ENCODE measurements around the gene RGS12.

DNA sequence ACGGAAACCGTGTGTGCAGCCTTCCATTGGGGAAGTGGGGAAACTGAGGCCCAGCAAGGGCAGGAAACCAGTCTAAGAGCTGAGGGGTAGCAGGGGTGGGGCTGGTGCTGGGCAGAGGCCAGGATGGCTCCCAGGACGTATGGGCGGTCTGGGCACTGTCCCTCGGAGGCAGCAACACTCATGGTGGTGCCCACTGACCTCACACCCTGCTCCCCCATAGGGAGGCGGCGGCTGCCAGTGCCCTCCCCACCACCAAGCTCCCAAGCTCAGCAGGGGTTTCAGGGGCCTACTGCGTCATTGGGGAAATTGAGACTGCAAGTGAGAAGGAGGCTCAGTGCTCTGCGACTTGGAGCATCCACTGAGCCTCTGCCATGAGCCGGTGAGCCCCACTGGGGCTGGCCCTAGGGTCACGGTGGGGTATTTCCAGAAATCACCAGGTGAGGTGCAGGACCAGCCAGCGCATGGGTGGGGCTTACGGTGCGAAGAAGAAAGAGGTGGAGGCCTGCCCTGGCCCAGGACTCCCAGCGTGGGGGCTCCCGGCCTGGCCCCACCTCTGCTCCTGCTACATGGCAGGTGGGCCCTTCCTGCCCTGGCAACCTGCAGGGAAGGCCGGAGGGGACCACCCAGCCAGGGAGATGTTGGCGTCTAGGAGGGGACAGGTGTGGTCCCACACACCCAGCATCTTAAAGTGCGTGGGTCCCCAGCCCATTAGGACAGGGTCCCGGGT lies 42.9 kb upstream of the RGS12 start:
- TF ChIP-seq TP53 (CRISPR knock-in tag; IDR thresholded peaks at IDR 0.05): no peak
- no peak for TF ChIP-seq BHLHE40 (IDR thresholded peaks at IDR 0.05; ENCODE audit: low read depth, low read length)
- TF ChIP-seq CEBPB (IDR thresholded peaks at IDR 0.05): no peak
- TF ChIP-seq SREBF2 (IDR thresholded peaks at IDR 0.05): no peak
- TF ChIP-seq, protein P1, sequence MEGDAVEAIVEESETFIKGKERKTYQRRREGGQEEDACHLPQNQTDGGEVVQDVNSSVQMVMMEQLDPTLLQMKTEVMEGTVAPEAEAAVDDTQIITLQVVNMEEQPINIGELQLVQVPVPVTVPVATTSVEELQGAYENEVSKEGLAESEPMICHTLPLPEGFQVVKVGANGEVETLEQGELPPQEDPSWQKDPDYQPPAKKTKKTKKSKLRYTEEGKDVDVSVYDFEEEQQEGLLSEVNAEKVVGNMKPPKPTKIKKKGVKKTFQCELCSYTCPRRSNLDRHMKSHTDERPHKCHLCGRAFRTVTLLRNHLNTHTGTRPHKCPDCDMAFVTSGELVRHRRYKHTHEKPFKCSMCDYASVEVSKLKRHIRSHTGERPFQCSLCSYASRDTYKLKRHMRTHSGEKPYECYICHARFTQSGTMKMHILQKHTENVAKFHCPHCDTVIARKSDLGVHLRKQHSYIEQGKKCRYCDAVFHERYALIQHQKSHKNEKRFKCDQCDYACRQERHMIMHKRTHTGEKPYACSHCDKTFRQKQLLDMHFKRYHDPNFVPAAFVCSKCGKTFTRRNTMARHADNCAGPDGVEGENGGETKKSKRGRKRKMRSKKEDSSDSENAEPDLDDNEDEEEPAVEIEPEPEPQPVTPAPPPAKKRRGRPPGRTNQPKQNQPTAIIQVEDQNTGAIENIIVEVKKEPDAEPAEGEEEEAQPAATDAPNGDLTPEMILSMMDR (IDR thresholded peaks at IDR 0.05): no peak
- no peak for TF ChIP-seq CHD4 (IDR thresholded peaks at IDR 0.05; ENCODE audit: borderline replicate concordance)
- TF ChIP-seq, protein P2, sequence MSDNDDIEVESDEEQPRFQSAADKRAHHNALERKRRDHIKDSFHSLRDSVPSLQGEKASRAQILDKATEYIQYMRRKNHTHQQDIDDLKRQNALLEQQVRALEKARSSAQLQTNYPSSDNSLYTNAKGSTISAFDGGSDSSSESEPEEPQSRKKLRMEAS (IDR thresholded peaks at IDR 0.05): no peak
- TF ChIP-seq PHF8 (IDR thresholded peaks at IDR 0.05; ENCODE audit: borderline replicate concordance, low read depth): no peak
- no peak for TF ChIP-seq RAD21 (conservative IDR thresholded peaks at IDR 0.05 in 1 of 2, IDR thresholded peaks at IDR 0.05 in 1 of 2)
- no peak for TF ChIP-seq POLR2A (IDR thresholded peaks at IDR 0.05; ENCODE audit: low read length)

Measured in A549 (cell line).